ENCODE results near the gene UNC5CL.
"Not testable (repeated sequence)": the region's sequence is repeated elsewhere in the genome, so short reads cannot be mapped to it uniquely, and the experiment has no call there.

Gene UNC5CL

DNA sequence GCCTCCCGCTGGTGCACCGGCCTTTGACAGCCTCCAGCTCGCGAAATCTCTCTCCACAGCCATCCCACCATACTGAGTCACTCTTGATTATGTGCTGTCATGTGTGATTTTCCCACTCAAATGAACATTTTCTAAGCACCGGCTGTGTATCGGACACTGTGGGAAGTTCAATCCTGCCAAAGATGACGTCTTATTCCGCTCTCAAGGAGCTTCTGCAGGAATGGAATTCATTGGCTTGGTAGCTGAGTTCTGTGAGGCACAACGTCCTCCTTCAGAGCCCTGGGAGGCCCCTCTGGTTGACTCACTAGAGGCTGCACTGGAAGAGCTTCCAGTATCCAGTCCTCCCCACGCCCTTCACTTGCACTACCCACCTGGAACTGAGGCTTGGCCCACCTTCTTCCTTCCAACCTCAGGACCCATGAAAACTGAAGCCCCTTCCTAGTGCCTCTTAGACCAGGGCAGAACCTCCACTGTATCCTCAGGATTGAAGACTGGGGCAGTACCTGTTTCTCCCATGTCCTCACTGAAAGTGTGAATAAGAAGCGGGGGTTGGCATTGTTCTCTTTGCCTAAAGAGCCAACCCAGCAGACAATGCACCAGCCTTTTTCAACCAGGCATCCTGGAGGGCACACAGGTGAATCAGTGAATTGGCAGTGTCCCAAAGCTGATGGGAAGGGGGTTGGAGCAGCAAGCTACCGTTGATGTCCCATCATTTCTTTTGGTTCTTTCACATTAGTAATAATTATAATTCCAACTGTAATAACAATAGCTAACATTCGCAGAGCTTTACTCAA, 1.7 kb downstream of the UNC5CL start:
- DNase-seq: no peak

DNA sequence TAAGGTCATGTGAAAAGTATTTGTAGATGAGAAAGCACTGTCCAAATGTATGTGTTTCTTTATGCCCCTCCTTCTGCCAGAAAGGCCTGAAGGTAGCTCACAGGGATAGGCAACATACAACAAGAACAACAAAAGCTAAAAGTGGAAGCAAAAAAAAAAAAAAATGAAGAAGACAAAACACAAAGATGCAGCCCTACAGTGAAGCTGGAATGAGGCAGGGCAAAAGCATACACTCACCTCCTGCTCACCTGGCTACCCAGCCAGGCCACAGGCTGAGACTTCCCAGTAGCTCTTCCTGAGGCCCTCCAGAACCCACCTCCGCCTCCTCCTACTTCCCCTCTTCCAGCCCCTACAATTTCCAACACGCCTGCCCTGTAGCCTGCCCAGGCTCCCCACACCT, 2.4 kb downstream of the UNC5CL start:
- no peak for DNase-seq

DNA sequence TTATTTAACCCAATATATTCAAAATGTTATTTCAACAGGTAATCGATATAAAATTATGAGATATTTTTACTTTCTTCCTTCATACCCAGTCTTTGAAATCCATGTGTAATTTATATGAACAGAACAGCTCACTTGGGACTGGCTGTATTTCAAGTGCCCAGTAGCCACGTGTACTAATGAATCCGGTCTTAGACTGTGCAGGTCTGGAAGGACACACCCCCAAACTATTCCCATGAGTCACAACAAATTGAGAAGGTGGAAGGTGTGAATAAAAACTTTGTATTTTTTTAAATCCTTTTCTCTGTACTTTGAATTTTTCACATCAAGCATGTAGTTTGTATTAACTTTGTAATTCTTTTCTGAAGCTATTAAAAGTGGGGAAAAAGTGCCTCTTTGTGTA, 2.8 kb downstream of the UNC5CL start:
- DNase-seq: no peak

DNA sequence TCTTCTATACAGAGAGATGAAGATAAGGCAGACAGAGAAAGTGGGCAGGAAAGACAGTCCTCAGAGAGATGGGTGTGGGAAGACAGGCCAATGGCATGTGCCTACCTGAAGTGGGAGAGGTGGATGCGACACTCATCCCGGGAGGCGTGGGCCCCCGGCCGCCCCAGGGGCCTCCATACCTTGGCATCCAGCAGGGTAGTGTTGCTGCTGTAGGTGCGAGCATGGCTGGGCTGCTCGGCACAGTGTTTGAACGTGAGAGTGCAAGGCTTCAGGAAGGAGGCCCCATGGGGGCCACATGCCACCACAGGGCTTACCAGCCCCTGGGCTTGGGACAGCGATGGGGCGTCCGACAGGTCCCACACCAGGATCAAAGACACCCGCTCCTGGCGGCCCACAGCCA, 5.2 kb downstream of the UNC5CL start:
- DNase-seq: no peak

DNA sequence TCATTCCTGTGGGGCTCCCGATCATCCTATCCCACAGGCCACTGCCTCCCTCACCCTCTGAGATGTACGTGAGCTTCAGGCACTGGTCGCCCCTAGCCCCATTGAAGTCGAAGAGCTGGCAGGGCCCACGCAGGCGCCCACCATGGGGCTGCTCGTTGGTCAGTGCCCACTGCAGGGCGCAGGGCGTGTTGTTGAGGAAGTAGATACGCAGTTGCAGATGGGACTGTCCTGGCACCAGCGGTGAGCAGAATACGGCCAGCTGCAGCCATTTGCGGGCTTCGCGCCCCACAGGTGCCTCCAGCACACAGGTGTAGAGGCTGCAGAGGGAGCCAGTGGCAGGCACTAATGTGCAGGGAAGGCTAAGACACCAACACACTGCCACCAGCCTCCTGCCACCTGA, 6.2 kb downstream of the UNC5CL start:
- DNase-seq: no peak

DNA sequence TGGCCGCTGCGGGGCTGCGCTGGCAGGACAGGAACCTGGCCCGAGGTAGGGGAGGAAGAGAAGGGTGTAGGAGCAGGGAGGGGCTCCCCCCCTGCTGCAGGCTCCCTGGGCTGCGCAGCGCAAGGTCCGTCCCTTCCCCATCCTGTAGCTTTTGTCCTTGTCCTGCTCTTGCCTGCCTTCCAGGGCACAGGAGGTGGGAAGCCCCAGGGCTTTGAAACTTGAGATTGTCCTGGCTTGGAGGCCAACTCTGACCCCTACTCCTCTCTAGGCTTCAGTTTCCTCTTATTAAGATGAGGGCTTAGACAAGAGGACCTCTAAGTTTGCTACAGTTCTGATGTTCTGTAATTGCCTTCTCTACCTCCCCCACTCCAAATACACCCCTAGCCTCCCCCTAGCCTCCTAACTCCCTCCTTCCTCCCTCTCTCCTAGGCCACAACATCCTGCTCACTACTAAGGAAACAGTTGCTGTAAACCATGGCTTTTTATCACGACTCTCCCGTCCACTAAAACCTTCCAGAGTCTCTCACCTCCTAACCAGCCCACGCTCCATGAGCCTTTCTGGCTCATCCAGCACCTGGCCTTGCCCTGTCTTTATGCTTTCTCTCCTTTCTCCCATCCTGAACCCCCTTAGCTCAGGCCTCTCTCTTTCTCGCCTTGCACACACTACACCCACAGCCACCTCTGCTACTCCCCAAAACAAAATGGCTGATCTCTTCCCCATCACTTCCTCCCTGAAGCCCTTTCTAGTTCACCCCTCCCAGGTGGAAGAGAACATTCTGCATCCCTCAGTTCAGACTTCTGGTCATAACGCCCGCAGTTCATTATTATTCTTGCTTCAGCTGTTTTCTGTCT, 10.2 kb downstream of the UNC5CL start:
- no peak for DNase-seq

DNA sequence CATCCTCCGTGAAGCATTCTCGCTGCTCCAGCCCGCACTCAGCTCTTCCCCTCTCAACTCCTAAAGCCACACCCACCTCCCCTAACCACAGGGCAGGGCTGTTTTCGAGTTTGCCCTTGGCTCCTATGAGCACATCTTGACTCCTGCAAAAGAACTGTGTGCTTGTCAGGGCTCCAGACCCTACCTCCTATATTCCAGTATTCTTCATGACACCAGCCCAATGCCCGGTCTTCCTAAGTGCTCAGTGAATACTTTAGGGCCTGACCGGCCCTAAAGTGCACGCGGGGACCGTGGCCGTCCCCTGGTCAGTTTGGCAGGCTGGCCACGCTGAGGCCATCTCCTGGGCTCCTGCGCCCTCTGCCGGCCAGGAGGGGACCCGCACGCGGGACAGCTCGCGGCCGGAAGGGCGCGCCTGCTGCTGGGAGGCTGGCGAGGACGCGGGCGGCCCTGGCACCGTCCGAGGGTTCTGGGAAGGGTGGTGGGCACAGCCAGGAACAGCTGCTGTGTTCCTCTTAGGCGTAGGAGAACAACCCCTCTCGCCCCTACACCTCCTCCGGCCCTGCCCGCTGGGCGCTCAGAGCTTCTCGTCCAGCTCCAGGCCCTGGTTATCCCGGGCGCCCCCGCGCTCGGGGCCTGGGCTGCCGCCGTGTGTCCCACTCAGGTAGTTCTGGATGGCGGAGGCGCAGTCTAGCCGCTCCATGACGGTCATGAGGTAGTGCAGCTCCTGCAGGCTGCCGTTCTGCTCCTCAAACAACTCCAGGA, 11.0 kb downstream of the UNC5CL start:
- DNase-seq: peak; percentile 79

DNA sequence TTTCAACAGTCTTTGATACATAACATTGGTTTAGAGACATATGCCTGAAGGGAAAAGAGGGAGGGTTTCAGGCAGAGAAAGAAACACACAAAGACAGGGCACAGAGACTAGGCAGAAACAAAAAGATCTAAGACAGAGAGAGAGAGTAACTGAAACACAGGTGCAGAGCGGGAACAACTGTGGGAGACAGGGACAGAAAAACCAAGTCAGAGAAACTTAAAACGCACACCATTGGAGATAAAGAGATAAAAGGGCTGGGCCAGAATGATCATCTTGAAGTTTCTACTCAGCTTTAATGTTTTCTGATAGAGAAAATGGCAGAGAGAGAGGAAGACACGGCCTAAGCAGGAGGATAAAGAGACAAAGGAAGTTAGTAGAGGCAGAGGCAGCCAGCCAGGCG, 11.8 kb downstream of the UNC5CL start:
- no peak for DNase-seq

DNA sequence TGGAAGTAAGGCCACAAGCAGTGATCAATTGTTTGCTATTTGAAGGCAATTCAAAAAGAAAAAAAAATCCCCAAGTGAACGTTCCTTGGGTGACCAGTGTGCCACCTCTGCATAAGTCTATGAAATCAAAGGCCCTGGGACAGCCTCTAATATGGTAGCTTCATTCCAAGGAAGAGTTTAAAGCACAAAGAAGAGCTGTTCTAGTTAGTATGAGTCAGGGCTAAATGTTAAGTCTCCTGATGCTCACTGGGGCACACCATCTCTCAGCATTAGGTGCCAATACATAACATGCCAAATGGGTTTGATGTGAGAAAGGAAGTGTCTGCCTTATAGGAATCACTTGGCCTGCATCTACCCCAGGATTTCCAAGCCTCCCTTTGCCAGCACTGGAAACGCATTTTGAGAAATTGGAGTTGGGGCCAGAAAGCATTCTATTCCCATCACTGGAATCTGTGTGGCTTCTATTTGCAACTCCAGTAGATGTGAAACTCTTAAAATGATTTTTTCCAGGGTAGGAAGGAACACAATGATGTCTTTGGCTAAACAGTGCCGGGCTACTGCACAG, 13.0 kb downstream of the UNC5CL start:
- no peak for DNase-seq

DNA sequence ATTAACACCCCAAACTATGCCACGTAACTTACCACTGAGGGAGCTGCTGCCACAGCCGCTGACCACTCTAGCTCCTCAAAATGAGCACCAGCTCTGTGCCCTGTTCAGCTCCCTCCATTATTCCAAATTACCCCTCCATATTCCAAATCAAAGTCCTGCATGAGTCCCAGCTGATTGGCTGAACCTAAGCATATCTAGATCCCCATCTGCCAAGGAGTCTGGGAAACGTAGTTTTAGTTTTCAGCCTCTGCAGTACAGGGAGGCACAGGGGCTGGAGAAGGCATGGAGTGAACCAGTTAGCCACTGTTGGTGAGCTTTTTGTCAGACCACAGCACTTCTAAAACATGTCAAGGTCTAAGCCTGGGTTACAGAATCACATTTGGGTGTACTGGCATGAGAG, 15.9 kb downstream of the UNC5CL start:
- DNase-seq: no peak

DNA sequence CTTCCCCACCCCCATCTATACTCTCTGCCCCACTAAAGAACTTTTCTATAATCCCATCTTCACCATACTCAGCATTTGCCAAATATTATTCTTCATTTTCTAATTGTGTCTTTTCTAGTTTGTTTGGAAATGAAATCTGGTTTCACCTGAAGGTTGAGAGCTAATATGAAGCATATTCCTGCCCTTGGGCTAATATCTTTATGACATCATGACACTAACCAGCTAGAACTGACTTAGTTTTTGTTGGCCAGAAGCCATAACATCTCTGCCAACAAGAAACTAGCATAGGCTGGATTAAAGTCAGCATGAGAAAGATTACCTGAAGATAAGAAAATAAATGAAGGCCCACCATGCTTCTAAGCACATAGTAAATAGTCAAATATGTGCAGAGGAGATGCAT, 16.7 kb downstream of the UNC5CL start:
- DNase-seq: no peak

DNA sequence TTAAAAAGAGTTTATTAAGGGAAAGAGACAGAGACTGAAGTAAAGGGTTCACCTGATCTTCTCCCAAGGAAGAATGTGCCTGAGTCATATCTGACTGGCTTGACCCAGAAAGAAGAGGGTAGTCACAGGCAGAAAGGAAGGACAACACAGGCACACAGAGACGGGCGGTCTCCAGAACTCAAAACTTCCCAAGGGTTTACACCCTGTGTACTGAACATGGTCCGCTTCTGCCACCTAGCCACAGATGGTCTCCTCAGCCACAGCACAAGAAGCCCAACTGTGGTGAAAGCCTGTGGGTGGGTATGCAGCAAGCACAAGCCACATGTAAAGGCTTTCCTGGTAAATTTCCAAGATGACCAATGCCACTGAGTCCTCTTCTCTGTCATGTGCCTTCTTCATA, 17.2 kb downstream of the UNC5CL start:
- DNase-seq: no peak

DNA sequence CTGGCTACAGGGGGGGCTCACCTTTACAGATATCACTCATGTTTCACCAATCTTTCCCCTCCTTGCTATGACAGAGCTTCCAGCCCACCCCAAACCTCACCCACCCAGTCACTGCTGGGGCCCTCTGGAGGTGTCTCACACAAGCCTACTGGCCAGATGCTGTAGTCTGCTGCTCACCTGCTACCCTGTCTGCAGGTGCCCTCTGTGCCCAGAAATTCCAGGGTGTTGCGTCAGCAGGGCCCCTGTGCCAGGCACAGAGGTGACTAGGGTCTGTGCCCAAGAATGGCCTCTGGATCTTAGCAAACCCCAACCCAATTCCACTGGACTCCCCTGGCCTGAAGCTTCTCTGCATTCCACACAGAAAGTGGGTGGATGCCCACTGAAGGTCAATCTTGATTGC, 21.4 kb downstream of the UNC5CL start:
- DNase-seq: no peak

DNA sequence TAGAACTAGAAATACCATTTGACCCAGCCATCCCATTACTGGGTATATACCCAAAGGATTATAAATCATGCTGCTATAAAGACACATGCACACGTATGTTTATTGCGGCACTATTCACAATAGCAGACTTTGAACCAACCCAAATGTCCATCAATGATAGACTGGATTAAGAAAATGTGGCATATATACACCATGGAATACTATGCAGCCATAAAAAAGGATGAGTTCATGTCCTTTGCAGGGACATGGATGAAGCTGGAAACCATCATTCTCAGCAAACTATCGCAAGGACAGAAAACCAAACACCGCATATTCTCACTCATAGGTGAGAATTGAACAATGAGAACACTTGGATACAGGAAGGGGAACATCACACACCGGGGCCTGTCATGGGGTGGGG, 23.2 kb downstream of the UNC5CL start:
- not testable (repeated sequence) for DNase-seq

DNA sequence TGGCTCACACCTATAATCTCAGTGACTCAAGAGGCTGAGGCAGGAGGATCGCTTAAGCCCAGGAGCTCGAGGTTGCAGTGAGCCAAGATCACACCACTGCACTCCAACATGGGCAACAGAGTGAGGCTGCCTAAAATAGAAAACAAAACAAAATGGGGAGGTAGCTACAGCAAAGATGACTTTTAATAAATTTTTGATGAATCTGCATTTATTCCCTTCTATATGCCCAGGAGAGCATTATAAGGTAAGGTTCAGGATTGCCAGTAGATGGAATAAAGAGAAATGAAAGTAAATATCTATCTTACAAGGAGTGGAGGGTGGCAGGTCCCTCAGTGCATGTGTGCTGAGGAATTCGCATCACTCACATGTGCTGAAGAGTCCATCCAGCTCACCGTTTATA, 24.2 kb downstream of the UNC5CL start:
- DNase-seq: no peak

DNA sequence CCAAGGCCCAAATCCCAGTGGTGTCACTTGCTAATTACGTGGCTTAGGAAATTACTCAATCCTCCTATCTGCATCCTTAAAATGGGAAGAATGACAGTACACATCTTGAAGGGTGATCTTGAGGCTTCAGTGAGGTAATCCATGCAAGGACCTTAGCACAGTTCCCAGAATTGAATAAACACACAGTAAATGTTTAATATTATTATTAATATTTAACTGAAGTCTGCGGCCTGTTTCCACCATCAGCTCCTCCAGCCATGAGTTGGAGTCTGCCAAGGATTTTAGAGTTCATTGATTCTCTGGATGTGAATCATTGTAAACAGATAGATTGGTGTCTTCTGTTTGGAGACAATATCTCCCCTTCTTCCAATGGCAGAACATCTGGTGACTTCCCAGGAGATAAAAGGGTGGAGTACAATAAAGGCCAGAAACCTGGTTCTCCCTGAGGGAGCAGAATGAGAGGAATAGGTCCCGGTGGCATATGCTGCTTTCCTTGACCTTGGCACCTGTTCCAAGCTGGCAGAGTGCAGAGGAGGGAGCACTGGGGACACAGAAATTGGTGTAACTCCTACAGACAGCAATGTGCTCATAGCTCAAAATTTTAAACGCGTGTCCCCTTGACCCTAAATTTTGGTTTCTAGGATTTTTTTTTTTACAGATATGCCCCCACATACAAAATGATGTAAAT, 25.4 kb downstream of the UNC5CL start:
- no peak for DNase-seq

DNA sequence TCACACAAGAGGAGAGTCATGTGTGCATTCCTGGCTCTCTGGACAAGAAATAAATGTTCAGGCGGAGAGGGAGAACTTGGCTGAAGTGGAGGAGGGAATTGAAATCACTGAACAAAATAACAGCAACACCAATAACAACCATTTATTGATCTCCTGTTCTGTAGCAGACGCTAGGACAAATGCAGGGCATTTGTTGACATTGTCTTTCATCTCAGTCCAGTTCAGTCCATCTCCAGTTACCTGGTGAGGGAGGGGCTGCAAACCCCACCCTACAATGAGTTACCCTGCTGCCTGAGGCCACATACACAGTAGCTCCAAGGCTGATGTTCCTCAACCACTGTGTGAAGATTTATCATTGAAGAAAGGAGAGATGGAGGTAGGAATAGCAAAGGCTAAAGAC, 27.3 kb downstream of the UNC5CL start:
- DNase-seq: no peak

DNA sequence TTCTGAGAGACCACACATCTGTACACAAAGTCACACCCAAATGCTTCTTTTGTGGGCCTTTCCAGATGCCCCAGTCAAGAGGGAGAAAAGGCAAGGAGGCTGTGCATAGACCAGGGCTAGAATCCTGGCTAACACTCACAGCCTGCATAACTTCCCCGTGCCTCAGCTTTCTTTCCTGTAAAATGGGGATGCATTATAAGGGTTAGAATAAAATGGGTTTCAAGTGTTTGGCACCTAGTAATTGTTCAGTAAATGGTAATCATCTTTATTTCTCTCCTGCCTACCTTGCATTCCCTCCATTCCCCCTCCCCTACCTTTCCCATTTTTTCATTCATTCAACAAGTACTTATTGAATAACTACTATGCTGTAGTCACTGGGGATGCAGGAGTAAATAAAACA, 29.4 kb downstream of the UNC5CL start:
- DNase-seq: no peak

DNA sequence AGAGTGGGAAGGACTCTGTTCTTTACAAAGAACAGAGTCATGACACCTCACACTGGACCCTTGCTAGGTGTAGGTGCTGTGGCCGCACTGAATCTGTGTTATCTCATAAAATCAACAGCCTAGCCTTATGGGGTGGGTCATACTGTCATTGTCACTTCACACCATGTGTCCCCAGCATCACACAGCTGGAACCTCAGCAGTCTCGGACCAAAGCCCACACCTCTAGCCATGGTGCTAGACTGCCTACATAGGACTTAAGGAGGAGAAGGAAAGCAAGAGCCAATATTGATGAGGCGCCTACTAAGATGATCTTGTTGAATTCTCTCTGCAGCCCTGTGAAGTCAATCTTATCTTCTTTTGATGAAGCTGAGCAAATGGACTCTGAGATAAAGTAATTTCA, 31.0 kb downstream of the UNC5CL start:
- no peak for DNase-seq

DNA sequence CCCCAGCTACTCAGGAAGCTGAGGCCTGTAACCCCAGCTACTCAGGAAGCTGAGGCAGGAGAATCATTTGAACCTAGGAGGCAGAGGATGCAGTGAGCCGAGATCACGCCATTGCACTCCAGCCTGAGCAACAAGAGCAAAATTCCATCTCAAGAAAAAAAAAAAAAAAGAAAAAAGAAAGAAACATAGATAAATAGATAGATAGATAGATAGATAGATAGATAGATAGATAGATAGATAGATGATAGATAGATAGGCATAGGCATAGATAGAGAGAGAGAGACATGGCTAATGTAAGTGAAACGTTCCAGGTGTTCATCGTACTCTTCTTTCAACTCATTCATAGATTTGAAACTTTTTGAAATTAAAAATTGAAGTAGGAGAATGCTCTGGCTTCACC, 32.0 kb downstream of the UNC5CL start:
- DNase-seq: not testable (repeated sequence)

DNA sequence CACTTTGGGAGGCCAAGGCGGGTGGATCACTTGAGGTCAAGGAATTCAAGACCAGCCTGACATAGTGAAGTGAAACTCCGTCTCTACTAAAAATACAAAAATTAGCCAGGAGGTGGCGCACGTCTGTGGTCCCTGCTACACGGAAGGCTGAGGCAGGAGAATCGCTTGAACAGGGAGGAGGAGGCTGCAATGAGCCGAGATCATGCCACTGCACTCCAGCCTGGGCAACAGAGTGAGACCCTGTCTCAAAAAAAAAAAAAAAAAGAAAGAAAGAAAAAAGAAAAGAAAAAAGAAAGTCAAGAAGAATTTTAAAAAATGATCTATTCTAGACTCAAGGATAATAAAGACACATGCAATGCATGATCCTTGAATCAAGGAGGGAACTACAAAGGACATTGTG, 32.8 kb downstream of the UNC5CL start:
- peak; percentile 71 for DNase-seq

DNA sequence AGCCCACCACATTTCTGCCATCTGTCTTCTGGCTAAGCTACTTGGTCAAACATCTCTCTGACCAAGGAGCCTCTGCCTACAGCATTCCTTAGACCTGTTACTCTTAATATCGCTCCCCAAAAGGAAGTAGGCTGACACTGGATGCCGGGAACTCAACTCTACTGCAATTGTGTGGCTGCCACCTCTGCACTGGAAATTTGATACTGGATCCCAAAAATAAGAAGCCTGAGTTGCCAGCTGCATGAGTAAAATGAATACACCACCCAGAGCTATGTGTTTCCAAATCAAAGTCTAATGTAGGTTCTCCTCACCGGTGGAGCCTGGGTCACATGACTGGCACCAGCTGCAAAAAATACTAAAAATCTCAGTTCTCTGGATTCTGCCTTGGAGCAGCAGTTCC, 36.9 kb downstream of the UNC5CL start:
- no peak for DNase-seq

DNA sequence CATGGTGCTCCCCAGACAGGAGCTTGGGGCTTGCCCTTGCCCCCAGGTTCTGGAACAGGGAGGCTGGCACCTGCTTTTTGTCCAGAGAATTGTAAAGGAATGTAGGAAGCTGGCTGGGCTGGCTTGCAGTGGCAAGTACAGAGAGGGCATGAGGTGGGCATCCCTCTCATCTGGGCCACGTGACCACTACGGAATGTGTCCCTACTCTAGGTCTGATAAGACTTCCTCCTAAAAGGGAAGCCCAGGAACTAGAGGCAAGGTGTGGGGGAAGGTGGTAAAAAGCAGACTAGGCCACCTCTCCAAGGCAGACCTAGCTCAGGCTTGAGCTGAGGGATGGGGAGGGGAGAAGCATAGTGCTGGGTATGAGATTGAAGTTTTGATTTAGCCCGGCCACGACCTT, 38.8 kb downstream of the UNC5CL start:
- no peak for DNase-seq
